DMS53 treated with DMSO at 0.1 percent for 48 hours (cell line): ENCODE data around the gene C12orf42.

Experiments used
- DNase-seq: peaks from one replicate; lab custom pipeline; 2025; ENCODE audit not compliant: unreplicated experiment; lab: John Stamatoyannopoulos, UW

C12orf42 gene

DNA sequence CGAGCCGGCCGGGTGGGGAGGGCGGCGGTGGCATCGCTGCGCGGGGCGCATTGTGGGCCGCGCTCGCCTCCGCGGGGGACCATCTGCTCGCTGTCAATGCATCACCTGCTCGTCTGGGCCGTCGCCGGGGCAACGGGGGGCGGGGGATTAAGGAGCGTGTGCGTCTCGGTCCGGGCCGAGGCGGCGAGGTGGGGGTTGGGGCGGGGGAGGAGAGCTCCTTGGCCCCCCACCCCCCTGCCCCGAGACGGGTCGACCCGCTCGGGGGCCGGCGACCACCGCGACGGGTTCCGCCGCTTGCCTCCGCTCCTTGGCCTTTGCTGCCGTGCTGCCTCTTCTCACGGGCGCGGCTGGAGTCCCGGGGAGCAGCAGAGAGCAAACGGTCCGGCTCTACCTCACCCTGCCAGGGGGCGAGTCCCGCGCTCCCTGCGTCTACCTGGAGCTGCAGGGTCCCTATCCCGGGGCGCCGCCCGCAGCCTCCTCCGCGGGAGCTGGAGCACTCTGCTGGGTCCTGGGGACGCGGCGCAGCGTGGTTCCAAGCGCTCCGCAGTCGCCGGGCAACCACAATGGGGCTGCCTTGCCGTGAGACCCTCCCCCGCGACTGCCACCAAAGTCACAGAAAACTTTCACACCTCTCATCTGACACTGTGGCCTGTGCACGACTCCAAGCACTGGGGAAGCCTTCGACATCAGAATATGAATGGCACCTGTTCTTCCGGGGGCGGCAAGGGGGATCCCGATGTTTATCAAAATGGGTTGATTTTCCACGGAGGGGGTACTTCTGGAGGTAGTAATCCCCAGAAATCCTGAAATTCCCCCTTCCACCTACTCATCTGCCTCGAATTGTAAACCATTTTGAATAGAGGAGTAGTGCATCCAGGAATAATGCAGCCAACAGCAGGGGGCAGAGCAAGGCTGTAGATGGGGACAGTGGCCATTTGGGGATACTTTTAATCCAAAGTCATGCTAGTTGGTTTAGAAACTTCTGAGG, at the start of gene C12orf42:
Gene C12orf42 (minus strand): TSS at position 500 of the 988 bp plus-strand sequence. CDS start 17,542 bp downstream, outside the sequence.
- DNase-seq = peak; percentile 89

GRCh38 chr12:103542078-103542477, 46.3 kb upstream of the C12orf42 start:
- DNase-seq = no peak

DNA sequence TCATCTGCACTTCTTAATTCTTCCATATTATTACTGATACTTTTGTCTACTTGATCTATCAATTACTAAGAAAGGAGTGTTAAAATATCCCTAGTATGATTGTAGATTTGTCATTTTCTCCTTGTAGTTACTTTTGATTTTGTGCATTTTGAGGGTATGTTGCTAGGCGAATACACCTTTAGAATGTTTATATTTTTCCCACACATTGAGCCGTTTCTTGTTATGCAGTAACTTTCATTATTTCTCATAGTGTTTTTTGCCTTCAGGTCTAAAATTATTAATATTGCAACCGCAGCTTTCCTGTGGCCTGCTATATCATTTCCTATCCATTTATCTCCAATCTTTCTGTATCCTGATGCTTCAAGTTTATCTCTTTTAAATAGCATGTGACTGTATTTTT, 44.6 kb upstream of the C12orf42 start:
- no peak for DNase-seq

DNA sequence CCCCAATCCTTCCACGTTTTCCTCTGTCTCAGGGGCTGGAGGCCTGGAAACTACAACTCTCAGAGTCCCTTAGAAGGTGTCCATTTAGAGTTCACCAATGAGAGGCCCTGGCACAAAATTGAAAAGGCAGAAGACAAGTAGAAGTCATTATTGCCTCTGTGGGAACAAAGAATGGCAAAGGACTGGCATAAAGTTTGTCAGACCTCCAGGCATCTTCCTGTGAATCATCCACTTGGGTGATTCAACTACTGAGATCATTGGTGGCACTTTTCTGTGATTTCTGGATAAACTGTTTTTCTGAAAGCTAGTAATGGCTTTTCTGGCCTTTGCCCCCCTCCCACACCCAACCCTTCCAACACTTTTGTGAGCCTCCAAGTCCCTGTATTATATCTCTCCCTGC, 42.6 kb upstream of the C12orf42 start:
- no peak for DNase-seq

- no peak for DNase-seq
Measured at GRCh38 chr12:103530307-103531066, 34.7 kb upstream of the C12orf42 start.

GRCh38 chr12:103529306-103529705, 33.5 kb upstream of the C12orf42 start:
- no peak for DNase-seq

GRCh38 chr12:103524238-103524875, 28.6 kb upstream of the C12orf42 start:
- no peak for DNase-seq

GRCh38 chr12:103523771-103524170, 28.0 kb upstream of the C12orf42 start:
- DNase-seq = no peak

DNA sequence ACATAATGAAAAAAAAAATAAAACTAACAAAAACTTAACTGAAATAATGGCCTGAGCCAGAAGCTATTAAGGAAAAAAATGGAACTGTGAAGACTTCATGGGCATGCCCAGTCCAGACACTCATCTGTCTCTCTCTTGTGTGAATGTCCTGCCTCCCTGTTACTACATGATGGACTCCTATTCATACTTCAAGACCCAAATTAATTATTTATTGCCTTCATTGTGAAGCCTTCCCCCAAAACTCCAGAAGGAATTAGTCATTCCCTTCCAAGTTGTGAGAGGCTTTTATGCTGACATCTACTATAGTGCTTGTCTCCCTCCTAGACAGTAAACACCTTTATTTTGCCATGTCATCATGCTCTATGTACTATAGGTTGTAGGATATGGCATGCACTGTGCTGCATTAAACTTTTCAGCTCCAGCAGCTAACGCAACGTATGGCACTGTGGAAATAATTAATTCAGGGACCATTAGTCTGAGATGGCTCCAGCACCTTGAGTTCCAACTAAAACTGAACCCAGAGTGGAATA, 25.0 kb upstream of the C12orf42 start:
- no peak for DNase-seq

DNA sequence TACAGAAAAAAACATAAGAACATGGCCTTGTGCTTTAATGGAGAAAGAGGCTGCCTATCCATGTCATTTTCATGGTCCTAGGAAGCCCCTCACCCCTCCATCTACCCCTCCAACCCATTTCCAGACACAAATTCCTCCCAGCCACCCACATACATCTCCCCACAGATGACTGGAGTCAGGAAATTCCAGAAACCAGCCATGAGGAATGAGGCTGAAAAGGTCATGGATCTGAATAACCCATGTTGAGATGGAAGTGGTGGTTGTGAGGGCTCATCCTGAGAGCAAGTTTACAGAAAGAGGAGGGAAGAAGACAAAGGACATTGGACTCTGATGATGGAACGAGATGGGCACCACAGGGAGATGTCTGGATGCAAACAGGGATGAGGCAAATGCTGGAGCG, 23.9 kb upstream of the C12orf42 start:
- no peak for DNase-seq

DNA sequence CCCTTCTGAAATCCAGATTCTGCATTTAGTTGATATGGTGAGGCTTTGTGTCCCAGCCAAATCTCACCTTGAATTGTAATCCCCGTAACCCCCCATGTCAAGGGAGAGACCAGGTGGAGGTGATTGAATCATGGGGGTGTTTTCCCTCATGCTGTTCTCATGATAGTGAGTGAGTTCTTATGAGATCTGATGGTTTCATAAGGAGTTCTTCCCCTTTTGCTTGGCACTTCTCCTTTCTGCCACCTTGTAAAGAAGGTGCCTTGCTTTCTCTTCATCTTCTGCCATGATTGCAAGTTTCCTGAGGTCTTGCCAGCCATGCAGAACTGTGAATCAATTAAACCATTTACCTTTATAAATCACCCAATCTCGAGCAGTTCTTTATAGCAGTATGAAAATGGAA, 23.1 kb upstream of the C12orf42 start:
- no peak for DNase-seq

GRCh38 chr12:103517161-103517560, 21.4 kb upstream of the C12orf42 start:
- no peak for DNase-seq

- DNase-seq = no peak
Measured at GRCh38 chr12:103515341-103515740, 19.6 kb upstream of the C12orf42 start.

DNA sequence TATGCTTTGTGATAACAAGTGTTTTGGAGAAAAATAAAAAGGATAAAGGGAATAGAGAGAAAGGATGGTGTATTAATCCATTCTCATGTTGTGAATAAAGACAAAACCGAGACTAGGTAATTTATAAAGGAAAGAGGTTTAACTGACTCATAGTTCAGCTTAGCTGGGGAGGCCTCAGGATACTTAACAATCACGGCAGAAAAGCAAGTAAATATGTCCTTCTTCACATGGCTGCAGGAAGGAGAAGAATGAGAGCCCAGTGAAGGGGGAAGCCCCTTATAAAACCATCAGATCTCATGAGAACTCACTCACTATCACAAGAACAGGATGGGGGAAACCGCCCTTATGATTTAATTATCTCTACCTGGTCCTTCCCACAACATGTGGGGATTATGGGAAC, 18.1 kb upstream of the C12orf42 start:
- DNase-seq = no peak

DNA sequence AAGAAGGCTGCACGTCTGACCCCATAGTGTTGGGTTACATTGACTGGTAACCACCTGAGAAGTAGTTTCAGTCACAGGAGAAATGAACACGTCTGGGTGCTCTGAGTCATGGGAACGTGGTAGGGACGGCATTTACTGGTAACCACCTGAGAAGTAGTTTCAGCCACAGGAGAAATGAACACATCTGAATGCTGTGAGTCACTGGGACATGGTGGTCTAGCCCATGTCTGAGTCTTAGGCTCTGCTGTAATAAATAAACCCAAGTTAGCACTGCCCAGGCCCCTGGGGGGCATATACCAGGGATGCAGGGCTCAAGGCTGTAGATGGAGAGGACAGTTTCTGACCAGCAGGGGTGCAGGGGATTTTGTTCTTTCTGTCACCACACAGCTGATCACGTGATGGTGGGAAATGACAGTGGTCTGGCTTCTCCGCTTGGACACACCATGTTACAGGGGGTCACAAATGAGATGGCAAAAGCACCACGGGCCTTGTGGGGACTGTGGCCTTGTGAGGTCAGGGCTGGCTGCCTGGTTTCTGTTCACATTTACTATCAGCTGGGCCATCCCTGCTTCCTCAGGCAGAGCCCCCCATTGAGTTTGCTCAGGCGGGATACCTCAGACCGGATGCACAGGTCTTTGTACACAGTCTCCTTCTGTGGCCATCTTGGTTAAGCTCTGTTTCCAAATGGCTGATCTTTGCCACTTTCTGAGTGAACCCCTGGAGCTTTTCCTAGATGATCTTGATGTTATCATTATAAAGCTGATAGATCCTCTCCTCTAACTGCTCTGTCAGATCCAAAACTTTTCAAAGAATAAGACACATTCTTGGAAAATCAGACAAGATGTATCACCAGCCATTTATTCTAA, 9.8 kb upstream of the C12orf42 start:
- no peak for DNase-seq

DNA sequence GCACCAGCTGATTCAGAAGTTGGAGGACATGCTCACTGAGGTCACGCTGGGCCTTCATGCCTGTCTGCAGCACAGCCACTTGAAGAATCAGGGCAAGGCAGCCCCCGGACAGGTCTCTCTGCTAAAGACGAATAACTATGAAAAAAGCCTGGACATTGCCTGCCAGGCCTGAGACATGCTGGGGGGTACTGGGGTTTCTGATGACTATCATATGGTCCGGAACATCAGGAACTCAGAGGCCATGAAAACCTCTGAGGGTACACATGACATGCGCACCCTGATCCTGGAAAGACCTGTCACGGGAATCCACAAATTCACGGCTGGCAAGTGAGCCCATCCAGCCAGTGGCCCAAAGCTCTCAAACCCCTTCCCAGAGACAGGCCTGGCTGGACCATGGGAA, 8.8 kb upstream of the C12orf42 start:
- DNase-seq = no peak

- peak; percentile 58 for DNase-seq
Measured at GRCh38 chr12:103503546-103504480, 8.0 kb upstream of the C12orf42 start.

DNA sequence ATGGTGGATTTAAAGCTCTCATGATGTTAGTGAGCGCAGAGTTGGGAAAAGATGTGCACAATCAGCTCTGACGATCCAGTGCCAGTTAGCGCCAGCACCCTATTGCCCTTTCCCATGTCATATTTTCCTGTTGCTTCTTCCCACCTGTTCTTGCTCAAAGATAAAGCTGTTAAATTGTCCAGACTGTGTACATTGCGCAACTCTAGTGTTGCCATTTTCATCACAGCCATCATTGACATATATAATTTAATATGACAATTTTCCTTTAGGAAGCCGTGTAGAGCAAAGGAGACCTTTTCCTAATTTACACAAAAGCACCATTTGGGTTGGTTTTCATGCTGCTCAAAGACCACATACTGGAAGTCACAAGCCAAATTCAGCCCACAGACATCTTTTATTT, 5.7 kb upstream of the C12orf42 start:
- DNase-seq = no peak

DNA sequence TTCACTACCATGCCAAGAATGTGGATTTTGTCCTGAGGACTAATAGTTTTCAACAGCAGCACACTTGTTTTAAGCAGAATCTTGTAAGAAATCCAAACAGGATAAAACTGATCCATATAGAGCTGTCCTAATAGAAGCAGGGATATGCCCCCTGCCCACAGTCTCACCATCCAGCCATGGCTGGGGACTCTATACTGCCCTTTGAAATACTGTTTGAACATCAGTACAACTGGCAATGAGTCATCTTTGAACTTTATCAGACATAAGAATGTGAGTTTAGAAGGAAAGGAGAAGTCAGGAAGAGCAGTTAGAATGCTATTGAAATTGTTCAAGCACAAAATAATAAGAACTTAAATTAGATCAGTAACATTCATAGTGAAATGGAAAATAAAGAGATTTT, 3.8 kb upstream of the C12orf42 start:
- DNase-seq = no peak
